ENCODE results near the gene HAX1. TPM values are rescaled to one million over a fixed set of nuclear protein-coding genes. Genes with fewer than 3 reads are reported as not detected.

Gene HAX1
- total RNA-seq, 1 experiment from 2014 or later: 134 TPM

GRCh38 chr1:154237435-154237834 lies 35.0 kb upstream of the HAX1 start:
- no peaks in the 10 kb centered on the region for H3K27me3 ChIP-seq (replicated peaks; ENCODE audit: insufficient read depth, low read depth, low read length, poor library complexity)
- DNase-seq (ENCODE audit: low spot score): no peak
- CTCF ChIA-PET: no interaction called here
- no peaks in the 10 kb centered on the region for H3K4me1 ChIP-seq (ENCODE audit: insufficient read depth, low read length, poor library complexity, severe bottlenecking)
- BruUV-seq (replicated peaks): no TSS peak
- H3K27ac ChIP-seq (ENCODE audit: low read depth, low read length, poor library complexity, severe bottlenecking): no peak overlapping the region
- H3K36me3 ChIP-seq (ENCODE audit: insufficient read depth, low read length, poor library complexity, severe bottlenecking): peaks cover 97% of the 10 kb centered on the region
- POLR2A ChIA-PET (ENCODE audit: low non-redundant PET): no interaction called here
- no peaks in the 10 kb centered on the region for H3K9me3 ChIP-seq (ENCODE audit: low read depth, low read length, poor library complexity, severe bottlenecking)
- intact Hi-C loops (cut with micrococcal nuclease; ENCODE audit: unreplicated experiment): no loop called here
- H3K4me3 ChIP-seq (ENCODE audit: low read depth, low read length, poor library complexity, severe bottlenecking): no peak overlapping the region
- TF ChIP-seq EZH2 (IDR thresholded peaks at IDR 0.05; ENCODE audit: borderline replicate concordance, low read depth, low read length, poor library complexity, severe bottlenecking) (no peak), CTCF (conservative IDR thresholded peaks at IDR 0.05; ENCODE audit: low read depth, low read length) (no peak)

- no peak overlapping the region for H3K27ac ChIP-seq (ENCODE audit: low read depth, low read length, poor library complexity, severe bottlenecking)
- ChIA-PET CTCF (interaction anchor here (0.6 kb wide), 1 partner anchor 39 kb away, joined by 3 read pairs; no protein-coding TSS in a partner anchor), POLR2A (ENCODE audit: low non-redundant PET) (interaction anchor here (0.6 kb wide), 1 partner anchor 80 kb away, joined by 3 read pairs; no protein-coding TSS in a partner anchor)
- no peaks in the 10 kb centered on the region for H3K27me3 ChIP-seq (replicated peaks; ENCODE audit: insufficient read depth, low read depth, low read length, poor library complexity)
- DNase-seq (ENCODE audit: low spot score): no peak
- no peaks in the 10 kb centered on the region for H3K9me3 ChIP-seq (ENCODE audit: low read depth, low read length, poor library complexity, severe bottlenecking)
- no peaks in the 10 kb centered on the region for H3K4me1 ChIP-seq (ENCODE audit: insufficient read depth, low read length, poor library complexity, severe bottlenecking)
- H3K4me3 ChIP-seq (ENCODE audit: low read depth, low read length, poor library complexity, severe bottlenecking): no peak overlapping the region
- intact Hi-C loops (cut with micrococcal nuclease; ENCODE audit: unreplicated experiment): no loop called here
- H3K36me3 ChIP-seq (ENCODE audit: insufficient read depth, low read length, poor library complexity, severe bottlenecking): peaks cover 97% of the 10 kb centered on the region
- no TSS peak for BruUV-seq (replicated peaks)
- TF ChIP-seq CTCF (conservative IDR thresholded peaks at IDR 0.05; ENCODE audit: low read depth, low read length) (no peak), EZH2 (IDR thresholded peaks at IDR 0.05; ENCODE audit: borderline replicate concordance, low read depth, low read length, poor library complexity, severe bottlenecking) (no peak)
Measured at GRCh38 chr1:154237880-154238506, 34.4 kb upstream of the HAX1 start.

- no peak overlapping the region for H3K27ac ChIP-seq (ENCODE audit: low read depth, low read length, poor library complexity, severe bottlenecking)
- intact Hi-C loops (cut with micrococcal nuclease; ENCODE audit: unreplicated experiment): no loop called here
- DNase-seq (ENCODE audit: low spot score): no peak
- TF ChIP-seq CTCF (conservative IDR thresholded peaks at IDR 0.05; ENCODE audit: low read depth, low read length) (no peak), EZH2 (IDR thresholded peaks at IDR 0.05; ENCODE audit: borderline replicate concordance, low read depth, low read length, poor library complexity, severe bottlenecking) (no peak)
- ChIA-PET CTCF (interaction anchor here (0.7 kb wide), 1 partner anchor 40 kb away, joined by 3 read pairs; no protein-coding TSS in a partner anchor), POLR2A (ENCODE audit: low non-redundant PET) (no interaction called here)
- H3K36me3 ChIP-seq (ENCODE audit: insufficient read depth, low read length, poor library complexity, severe bottlenecking): peaks cover 97% of the 10 kb centered on the region
- no peak overlapping the region for H3K4me3 ChIP-seq (ENCODE audit: low read depth, low read length, poor library complexity, severe bottlenecking)
- H3K4me1 ChIP-seq (ENCODE audit: insufficient read depth, low read length, poor library complexity, severe bottlenecking): no peaks in the 10 kb centered on the region
- no peaks in the 10 kb centered on the region for H3K27me3 ChIP-seq (replicated peaks; ENCODE audit: insufficient read depth, low read depth, low read length, poor library complexity)
- no TSS peak for BruUV-seq (replicated peaks)
- no peaks in the 10 kb centered on the region for H3K9me3 ChIP-seq (ENCODE audit: low read depth, low read length, poor library complexity, severe bottlenecking)
Measured at GRCh38 chr1:154239491-154239890, 32.9 kb upstream of the HAX1 start.
